Smooth muscle cell (in vitro differentiated cells): Measurements from ENCODE around the gene PTPRM. TPM values are rescaled to one million over a fixed set of nuclear protein-coding genes. Genes with fewer than 3 reads are reported as not detected.

Source experiments
- DNase-seq: peaks from one replicate; lab custom pipeline; 2025; ENCODE audit not compliant: unreplicated experiment; lab: John Stamatoyannopoulos, UW
- H2AFZ ChIP-seq: fragments of 200-600 bp; sonication (generic); 2 replicates; pipeline ENCODE4 v1.6.0; 2016; ENCODE audit warnings: antibody characterized with exemption, low read depth, mild to moderate bottlenecking
- H3F3A ChIP-seq: fragments of 200-600 bp; sonication (generic); 2 replicates; pipeline ENCODE4 v1.6.0; 2017; ENCODE audit warnings: antibody characterized with exemption, low read depth
- H3K27ac ChIP-seq: fragments of 200-600 bp; sonication (generic); 2 replicates; pipeline ENCODE4 v1.5.1; 2016; ENCODE audit warnings: low read depth, mild to moderate bottlenecking
- H3K27me3 ChIP-seq: fragments of 200-600 bp; sonication (generic); 2 replicates; pipeline ENCODE4 v1.6.1; 2016; ENCODE audit warnings: low read depth, mild to moderate bottlenecking
- H3K36me3 ChIP-seq: fragments of 200-600 bp; sonication (generic); 2 replicates; pipeline ENCODE4 v1.5.1; 2016; ENCODE audit warnings: low read depth
- H3K4me1 ChIP-seq: fragments of 200-600 bp; sonication (generic); 2 replicates; pipeline ENCODE4 v1.5.1; 2016; ENCODE audit warnings: low read depth
- H3K4me2 ChIP-seq: fragments of 200-600 bp; sonication (generic); 2 replicates; pipeline ENCODE4 v1.6.0; 2016; ENCODE audit warnings: mild to moderate bottlenecking
- H3K4me3 ChIP-seq: fragments of 200-600 bp; sonication (generic); 2 replicates; pipeline ENCODE4 v1.5.1; 2016; ENCODE audit warnings: mild to moderate bottlenecking
- H3K79me2 ChIP-seq: fragments of 200-600 bp; sonication (generic); 2 replicates; pipeline ENCODE4 v1.6.0; 2016; ENCODE audit warnings: low read depth, mild to moderate bottlenecking
- H3K9ac ChIP-seq: fragments of 200-600 bp; sonication (generic); 2 replicates; pipeline ENCODE4 v1.6.0; 2016; ENCODE audit warnings: low read depth
- H3K9me3 ChIP-seq: fragments of 200-600 bp; sonication (generic); replicated peaks from 2 replicates; pipeline ENCODE4 v1.5.1; 2016; ENCODE audit warnings: low read depth
- H4K20me1 ChIP-seq: fragments of 200-600 bp; sonication (generic); 2 replicates; pipeline ENCODE4 v1.6.0; 2016; ENCODE audit warnings: low read depth
- CTCF ChIP-seq: fragments of 200-600 bp; sonication (generic); IDR thresholded peaks from 2 replicates; pipeline ENCODE4 v1.5.1; 2017; ENCODE audit warnings: borderline replicate concordance, mild to moderate bottlenecking, antibody characterized with exemption; ENCODE audit not compliant: insufficient read depth, poor library complexity, severe bottlenecking
- WGBS: methylation state at CpG from one replicate; pipeline ENCODE4 v1.1.7; 2016; ENCODE audit warnings: low lambda C conversion rate; 5-methylcytosine and 5-hydroxymethylcytosine counted together
- polyA plus RNA-seq: library from polyadenylated mRNA; unstranded; fragments of >200 nt; fragmentation: Nextera tagmentation; extraction: Ambion mirVana; gene quantifications from 2 replicates; pipeline ENCODE4 v1.2.1, GENCODE V29; 2016
- total RNA-seq: library from RNA; depleted of rRNA; stranded (reverse); fragments of >200 nt; gene quantifications from 2 replicates; pipeline ENCODE4 v1.2.3, GENCODE V29; 2014

PTPRM gene
- total and polyA plus RNA-seq, 2 experiments from 2014 or later = 57.5 to 115 TPM

- no peak for TF ChIP-seq CTCF
- Histone ChIP-seq H3K4me1 (no peaks in the 10 kb centered on the region), H3K4me3 (no peak overlapping the region), H3K9me3 (no peaks in the 10 kb centered on the region), H3K9ac (no peak overlapping the region), H3K27me3 (no peaks in the 10 kb centered on the region), H4K20me1 (peaks cover 25% of the 10 kb centered on the region), H3K79me2 (no peaks in the 10 kb centered on the region), H3K4me2 (no peak overlapping the region), H3F3A (no peaks in the 10 kb centered on the region), H3K27ac (no peak overlapping the region), H2AFZ (no peak overlapping the region), H3K36me3 (no peaks in the 10 kb centered on the region)
- DNase-seq = no peak
- 88% methylated on average over 1 of the region's 1 CpG for WGBS
Measured at GRCh38 chr18:8011361-8011760, 444.2 kb downstream of the PTPRM start.

GRCh38 chr18:8011906-8012305, 444.8 kb downstream of the PTPRM start:
- no peaks in the 10 kb centered on the region for H3K27me3 ChIP-seq
- no peaks in the 10 kb centered on the region for H3K9me3 ChIP-seq
- H2AFZ ChIP-seq = no peak overlapping the region
- H3K4me2 ChIP-seq = no peak overlapping the region
- H3F3A ChIP-seq = no peaks in the 10 kb centered on the region
- H3K4me3 ChIP-seq = no peak overlapping the region
- DNase-seq = no peak
- peaks cover 21% of the 10 kb centered on the region for H4K20me1 ChIP-seq
- 64% methylated on average over 4 of the region's 4 CpGs for WGBS
- H3K79me2 ChIP-seq = no peaks in the 10 kb centered on the region
- TF ChIP-seq CTCF = no peak
- H3K27ac ChIP-seq = no peak overlapping the region
- H3K9ac ChIP-seq = no peak overlapping the region
- H3K36me3 ChIP-seq = no peaks in the 10 kb centered on the region
- no peaks in the 10 kb centered on the region for H3K4me1 ChIP-seq

GRCh38 chr18:8018701-8019331, 451.7 kb downstream of the PTPRM start:
- Histone ChIP-seq H3K9ac (no peak overlapping the region), H2AFZ (no peak overlapping the region), H3K4me3 (no peak overlapping the region), H3K9me3 (no peaks in the 10 kb centered on the region), H4K20me1 (peaks cover 35% of the 10 kb centered on the region), H3K36me3 (no peaks in the 10 kb centered on the region), H3K4me1 (no peaks in the 10 kb centered on the region), H3F3A (no peaks in the 10 kb centered on the region), H3K4me2 (no peak overlapping the region), H3K27ac (no peak overlapping the region), H3K27me3 (no peaks in the 10 kb centered on the region), H3K79me2 (no peaks in the 10 kb centered on the region)
- WGBS = 94% methylated on average over 6 of the region's 6 CpGs
- TF ChIP-seq CTCF = no peak
- DNase-seq = no peak

- Histone ChIP-seq H3K4me2 (no peak overlapping the region), H3K4me1 (no peaks in the 10 kb centered on the region), H3K27me3 (no peaks in the 10 kb centered on the region), H3F3A (no peaks in the 10 kb centered on the region), H3K4me3 (no peak overlapping the region), H3K36me3 (no peaks in the 10 kb centered on the region), H4K20me1 (peaks cover 35% of the 10 kb centered on the region), H2AFZ (no peak overlapping the region), H3K27ac (no peak overlapping the region), H3K9me3 (no peaks in the 10 kb centered on the region), H3K9ac (no peak overlapping the region), H3K79me2 (no peaks in the 10 kb centered on the region)
- DNase-seq = no peak
- no peak for TF ChIP-seq CTCF
- WGBS = 100% methylated on average over 1 of the region's 1 CpG
Measured at GRCh38 chr18:8019600-8019999, 452.5 kb downstream of the PTPRM start.
